ENCODE measurements around the gene GRB10.

DNA sequence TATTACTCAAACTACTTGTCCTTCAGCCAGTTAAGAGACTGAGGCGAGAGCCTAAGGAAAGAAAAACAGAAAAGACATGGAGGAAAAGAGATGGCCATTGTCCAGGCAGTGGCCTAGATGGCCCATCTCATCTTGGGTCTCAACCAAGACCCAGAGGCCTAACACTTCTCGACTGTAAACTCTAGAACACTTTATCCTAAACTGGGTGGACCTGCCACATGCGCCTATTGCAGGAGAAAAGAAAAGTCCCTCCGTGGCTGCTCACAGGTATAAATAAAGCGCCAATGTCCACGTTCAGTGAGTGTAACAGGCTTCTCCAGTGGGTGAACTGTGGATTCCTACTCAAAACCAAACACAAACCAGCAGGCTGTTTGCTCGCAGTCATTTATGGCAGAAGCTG lies 124.8 kb downstream of the GRB10 start:
- TF ChIP-seq, protein P1, sequence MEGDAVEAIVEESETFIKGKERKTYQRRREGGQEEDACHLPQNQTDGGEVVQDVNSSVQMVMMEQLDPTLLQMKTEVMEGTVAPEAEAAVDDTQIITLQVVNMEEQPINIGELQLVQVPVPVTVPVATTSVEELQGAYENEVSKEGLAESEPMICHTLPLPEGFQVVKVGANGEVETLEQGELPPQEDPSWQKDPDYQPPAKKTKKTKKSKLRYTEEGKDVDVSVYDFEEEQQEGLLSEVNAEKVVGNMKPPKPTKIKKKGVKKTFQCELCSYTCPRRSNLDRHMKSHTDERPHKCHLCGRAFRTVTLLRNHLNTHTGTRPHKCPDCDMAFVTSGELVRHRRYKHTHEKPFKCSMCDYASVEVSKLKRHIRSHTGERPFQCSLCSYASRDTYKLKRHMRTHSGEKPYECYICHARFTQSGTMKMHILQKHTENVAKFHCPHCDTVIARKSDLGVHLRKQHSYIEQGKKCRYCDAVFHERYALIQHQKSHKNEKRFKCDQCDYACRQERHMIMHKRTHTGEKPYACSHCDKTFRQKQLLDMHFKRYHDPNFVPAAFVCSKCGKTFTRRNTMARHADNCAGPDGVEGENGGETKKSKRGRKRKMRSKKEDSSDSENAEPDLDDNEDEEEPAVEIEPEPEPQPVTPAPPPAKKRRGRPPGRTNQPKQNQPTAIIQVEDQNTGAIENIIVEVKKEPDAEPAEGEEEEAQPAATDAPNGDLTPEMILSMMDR (IDR thresholded peaks at IDR 0.05), result no peak
- TF ChIP-seq SIN3A (IDR thresholded peaks at IDR 0.05; ENCODE audit: borderline replicate concordance, insufficient read depth, low read depth, low read length) (no peak), POLR2AphosphoS5 (IDR thresholded peaks at IDR 0.05; ENCODE audit: low read depth, low read length) (no peak), TCF7L2 (IDR thresholded peaks at IDR 0.05; ENCODE audit: low read depth, low read length) (no peak)
- TF ChIP-seq, protein P2, sequence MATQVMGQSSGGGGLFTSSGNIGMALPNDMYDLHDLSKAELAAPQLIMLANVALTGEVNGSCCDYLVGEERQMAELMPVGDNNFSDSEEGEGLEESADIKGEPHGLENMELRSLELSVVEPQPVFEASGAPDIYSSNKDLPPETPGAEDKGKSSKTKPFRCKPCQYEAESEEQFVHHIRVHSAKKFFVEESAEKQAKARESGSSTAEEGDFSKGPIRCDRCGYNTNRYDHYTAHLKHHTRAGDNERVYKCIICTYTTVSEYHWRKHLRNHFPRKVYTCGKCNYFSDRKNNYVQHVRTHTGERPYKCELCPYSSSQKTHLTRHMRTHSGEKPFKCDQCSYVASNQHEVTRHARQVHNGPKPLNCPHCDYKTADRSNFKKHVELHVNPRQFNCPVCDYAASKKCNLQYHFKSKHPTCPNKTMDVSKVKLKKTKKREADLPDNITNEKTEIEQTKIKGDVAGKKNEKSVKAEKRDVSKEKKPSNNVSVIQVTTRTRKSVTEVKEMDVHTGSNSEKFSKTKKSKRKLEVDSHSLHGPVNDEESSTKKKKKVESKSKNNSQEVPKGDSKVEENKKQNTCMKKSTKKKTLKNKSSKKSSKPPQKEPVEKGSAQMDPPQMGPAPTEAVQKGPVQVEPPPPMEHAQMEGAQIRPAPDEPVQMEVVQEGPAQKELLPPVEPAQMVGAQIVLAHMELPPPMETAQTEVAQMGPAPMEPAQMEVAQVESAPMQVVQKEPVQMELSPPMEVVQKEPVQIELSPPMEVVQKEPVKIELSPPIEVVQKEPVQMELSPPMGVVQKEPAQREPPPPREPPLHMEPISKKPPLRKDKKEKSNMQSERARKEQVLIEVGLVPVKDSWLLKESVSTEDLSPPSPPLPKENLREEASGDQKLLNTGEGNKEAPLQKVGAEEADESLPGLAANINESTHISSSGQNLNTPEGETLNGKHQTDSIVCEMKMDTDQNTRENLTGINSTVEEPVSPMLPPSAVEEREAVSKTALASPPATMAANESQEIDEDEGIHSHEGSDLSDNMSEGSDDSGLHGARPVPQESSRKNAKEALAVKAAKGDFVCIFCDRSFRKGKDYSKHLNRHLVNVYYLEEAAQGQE (IDR thresholded peaks at IDR 0.05; ENCODE audit: insufficient read depth in 1 of 2, low read depth in 2 of 2, low read length in 1 of 2), result no peak
